Measurements from ENCODE around the gene GPANK1. TPM values are rescaled to one million over a fixed set of nuclear protein-coding genes. Genes with fewer than 3 reads are reported as not detected.

The GPANK1 gene
- total and polyA plus RNA-seq, 2 donors (not counting 1 experiment from before 2014, with no cell fraction given), result 13.1 to 15.0 TPM

DNA sequence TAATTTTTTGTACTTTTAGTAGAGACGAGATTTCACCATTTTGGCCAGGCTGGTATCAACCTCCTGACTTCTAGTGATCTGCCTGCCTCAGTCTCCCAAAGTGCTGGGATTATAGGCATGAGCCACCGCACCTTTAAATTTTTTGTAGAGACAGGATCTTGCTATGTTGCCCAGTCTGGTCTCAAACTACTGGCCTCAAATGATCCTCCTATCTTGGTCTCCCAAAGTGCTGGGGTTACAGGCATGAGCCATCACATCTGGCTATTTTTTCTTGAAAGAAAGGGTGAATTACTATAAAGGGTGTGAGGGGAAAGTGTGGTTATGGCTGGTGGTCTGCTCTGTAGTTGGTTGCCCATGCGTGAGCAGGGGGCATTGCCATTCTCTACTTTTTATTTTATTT, 43.4 kb upstream of the GPANK1 start:
- no peak overlapping the region for H3K4me2 ChIP-seq (ENCODE audit: extremely low read depth, insufficient read depth, low read length)
- no peak overlapping the region for H2AFZ ChIP-seq (ENCODE audit: low read length)
- H3K36me3 ChIP-seq (ENCODE audit: control insufficient read depth, insufficient read depth, low read length), result no peaks in the 10 kb centered on the region
- H3K27me3 ChIP-seq (ENCODE audit: control insufficient read depth, insufficient read depth, low read length), result peaks cover 14% of the 10 kb centered on the region
- no peaks in the 10 kb centered on the region for H3K79me2 ChIP-seq (ENCODE audit: control insufficient read depth, insufficient read depth, low read length)
- TF ChIP-seq, protein P1, sequence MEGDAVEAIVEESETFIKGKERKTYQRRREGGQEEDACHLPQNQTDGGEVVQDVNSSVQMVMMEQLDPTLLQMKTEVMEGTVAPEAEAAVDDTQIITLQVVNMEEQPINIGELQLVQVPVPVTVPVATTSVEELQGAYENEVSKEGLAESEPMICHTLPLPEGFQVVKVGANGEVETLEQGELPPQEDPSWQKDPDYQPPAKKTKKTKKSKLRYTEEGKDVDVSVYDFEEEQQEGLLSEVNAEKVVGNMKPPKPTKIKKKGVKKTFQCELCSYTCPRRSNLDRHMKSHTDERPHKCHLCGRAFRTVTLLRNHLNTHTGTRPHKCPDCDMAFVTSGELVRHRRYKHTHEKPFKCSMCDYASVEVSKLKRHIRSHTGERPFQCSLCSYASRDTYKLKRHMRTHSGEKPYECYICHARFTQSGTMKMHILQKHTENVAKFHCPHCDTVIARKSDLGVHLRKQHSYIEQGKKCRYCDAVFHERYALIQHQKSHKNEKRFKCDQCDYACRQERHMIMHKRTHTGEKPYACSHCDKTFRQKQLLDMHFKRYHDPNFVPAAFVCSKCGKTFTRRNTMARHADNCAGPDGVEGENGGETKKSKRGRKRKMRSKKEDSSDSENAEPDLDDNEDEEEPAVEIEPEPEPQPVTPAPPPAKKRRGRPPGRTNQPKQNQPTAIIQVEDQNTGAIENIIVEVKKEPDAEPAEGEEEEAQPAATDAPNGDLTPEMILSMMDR (conservative IDR thresholded peaks at IDR 0.05 in 1 of 2, IDR thresholded peaks at IDR 0.05 in 1 of 2; ENCODE audit: low read depth in 1 of 2, low read length in 2 of 2), result no peak
- no peak for TF ChIP-seq EZH2 (IDR thresholded peaks at IDR 0.05; ENCODE audit: low read length, missing control alignments)
- no peak for DNase-seq (ENCODE audit: low read depth in 2 of 2)
- H3K4me1 ChIP-seq (ENCODE audit: control insufficient read depth, extremely low read depth, insufficient read depth, low read length), result no peaks in the 10 kb centered on the region
- no peak overlapping the region for H3K9ac ChIP-seq (ENCODE audit: insufficient read depth, low read length)
- H3K9me3 ChIP-seq (ENCODE audit: control insufficient read depth, insufficient read depth, low read depth, low read length), result no peaks in the 10 kb centered on the region
- H3K27ac ChIP-seq (ENCODE audit: insufficient read depth, low read length), result no peak overlapping the region
- no peaks in the 10 kb centered on the region for H4K20me1 ChIP-seq (ENCODE audit: control insufficient read depth, extremely low read depth, insufficient read depth, low read length)
- H3K4me3 ChIP-seq (replicated peaks in 1 of 4; ENCODE audit: control extremely low read depth in 1 of 4, insufficient read depth in 1 of 4, low read depth in 3 of 4, low read length in 4 of 4), result no peak overlapping the region

DNA sequence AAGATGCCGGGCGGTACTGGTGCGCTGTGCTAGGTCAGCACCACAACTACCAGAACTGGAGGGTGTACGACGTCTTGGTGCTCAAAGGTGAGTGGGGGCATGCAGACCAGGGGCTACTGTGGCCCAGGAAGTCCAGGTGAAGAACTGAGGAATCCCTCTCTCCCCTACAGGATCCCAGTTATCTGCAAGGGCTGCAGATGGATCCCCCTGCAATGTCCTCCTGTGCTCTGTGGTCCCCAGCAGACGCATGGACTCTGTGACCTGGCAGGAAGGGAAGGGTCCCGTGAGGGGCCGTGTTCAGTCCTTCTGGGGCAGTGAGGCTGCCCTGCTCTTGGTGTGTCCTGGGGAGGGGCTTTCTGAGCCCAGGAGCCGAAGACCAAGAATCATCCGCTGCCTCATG, 42.9 kb upstream of the GPANK1 start:
- TF ChIP-seq EZH2 (IDR thresholded peaks at IDR 0.05; ENCODE audit: low read length, missing control alignments), result no peak
- TF ChIP-seq, protein P1 (conservative IDR thresholded peaks at IDR 0.05 in 1 of 2, IDR thresholded peaks at IDR 0.05 in 1 of 2; ENCODE audit: low read depth in 1 of 2, low read length in 2 of 2), result no peak
- Histone ChIP-seq H3K27ac (ENCODE audit: insufficient read depth, low read length) (no peak overlapping the region), H4K20me1 (ENCODE audit: control insufficient read depth, extremely low read depth, insufficient read depth, low read length) (no peaks in the 10 kb centered on the region), H3K27me3 (ENCODE audit: control insufficient read depth, insufficient read depth, low read length) (peaks cover 13% of the 10 kb centered on the region), H3K9ac (ENCODE audit: insufficient read depth, low read length) (no peak overlapping the region), H2AFZ (ENCODE audit: low read length) (no peak overlapping the region), H3K4me3 (replicated peaks in 1 of 4; ENCODE audit: control extremely low read depth in 1 of 4, insufficient read depth in 1 of 4, low read depth in 3 of 4, low read length in 4 of 4) (no peak overlapping the region), H3K4me2 (ENCODE audit: extremely low read depth, insufficient read depth, low read length) (no peak overlapping the region), H3K79me2 (ENCODE audit: control insufficient read depth, insufficient read depth, low read length) (peaks cover 2% of the 10 kb centered on the region), H3K9me3 (ENCODE audit: control insufficient read depth, insufficient read depth, low read depth, low read length) (no peaks in the 10 kb centered on the region), H3K4me1 (ENCODE audit: control insufficient read depth, extremely low read depth, insufficient read depth, low read length) (no peaks in the 10 kb centered on the region), H3K36me3 (ENCODE audit: control insufficient read depth, insufficient read depth, low read length) (no peaks in the 10 kb centered on the region)
- DNase-seq (ENCODE audit: low read depth in 2 of 2), result no peak

DNA sequence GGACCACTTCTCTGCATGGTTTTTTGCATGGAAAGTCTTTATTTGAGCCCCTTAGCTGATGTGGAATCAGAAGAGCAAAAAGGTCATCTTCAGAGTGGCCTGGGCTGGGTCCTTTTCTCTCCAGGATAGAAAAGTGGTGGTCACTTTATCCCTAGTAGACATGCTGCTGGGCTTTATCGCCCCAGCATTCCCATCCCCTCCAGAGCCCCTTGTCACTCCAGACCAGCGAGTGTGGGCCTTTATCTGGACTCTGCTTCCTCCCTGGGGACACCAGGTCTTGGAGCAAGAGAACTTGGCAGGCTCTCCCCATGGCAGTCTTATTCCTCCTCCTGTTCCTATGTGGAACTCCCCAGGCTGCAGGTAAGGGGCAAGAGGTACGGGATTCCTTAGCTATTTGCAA, 41.8 kb upstream of the GPANK1 start, which contains the start of gene LY6G6F:
Gene LY6G6F, plus strand, starts transcription at position 268 of the 400 bp plus-strand sequence. Its CDS starts 41 bp downstream, at position 309.
- Histone ChIP-seq H3K27ac (ENCODE audit: insufficient read depth, low read length) (no peak within 1 kb of the TSS), H3K4me2 (ENCODE audit: extremely low read depth, insufficient read depth, low read length) (no peak within 1 kb of the TSS), H3K79me2 (ENCODE audit: control insufficient read depth, insufficient read depth, low read length) (peaks cover 11% of the 10 kb centered on the region), H3K27me3 (ENCODE audit: control insufficient read depth, insufficient read depth, low read length) (peaks cover 8% of the 10 kb centered on the region), H3K9me3 (ENCODE audit: control insufficient read depth, insufficient read depth, low read depth, low read length) (no peaks in the 10 kb centered on the region), H4K20me1 (ENCODE audit: control insufficient read depth, extremely low read depth, insufficient read depth, low read length) (no peaks in the 10 kb centered on the region), H3K4me3 (replicated peaks in 1 of 4; ENCODE audit: control extremely low read depth in 1 of 4, insufficient read depth in 1 of 4, low read depth in 3 of 4, low read length in 4 of 4) (no peak within 1 kb of the TSS), H3K9ac (ENCODE audit: insufficient read depth, low read length) (no peak within 1 kb of the TSS), H3K4me1 (ENCODE audit: control insufficient read depth, extremely low read depth, insufficient read depth, low read length) (peaks cover 5% of the 10 kb centered on the region), H3K36me3 (ENCODE audit: control insufficient read depth, insufficient read depth, low read length) (no peaks in the 10 kb centered on the region), H2AFZ (ENCODE audit: low read length) (no peak within 1 kb of the TSS)
- TF ChIP-seq, protein P1 (conservative IDR thresholded peaks at IDR 0.05 in 1 of 2, IDR thresholded peaks at IDR 0.05 in 1 of 2; ENCODE audit: low read depth in 1 of 2, low read length in 2 of 2), result no peak
- no peak for TF ChIP-seq EZH2 (IDR thresholded peaks at IDR 0.05; ENCODE audit: low read length, missing control alignments)
- no peak for DNase-seq (ENCODE audit: low read depth in 2 of 2)
